Limb (tissue), 2 donors: ENCODE data around the gene ADAMTS2.
A peak's percentile ranks its signal among the peaks of the same experiment; 100 is the strongest.

ENCODE experiments used
- DNase-seq, 2 donors: peaks; one replicate each; pipeline ENCODE4 v3.0.0-alpha.2; 2016; ENCODE audit errors: extremely low spot score in 2 of 2

ADAMTS2 gene

DNA sequence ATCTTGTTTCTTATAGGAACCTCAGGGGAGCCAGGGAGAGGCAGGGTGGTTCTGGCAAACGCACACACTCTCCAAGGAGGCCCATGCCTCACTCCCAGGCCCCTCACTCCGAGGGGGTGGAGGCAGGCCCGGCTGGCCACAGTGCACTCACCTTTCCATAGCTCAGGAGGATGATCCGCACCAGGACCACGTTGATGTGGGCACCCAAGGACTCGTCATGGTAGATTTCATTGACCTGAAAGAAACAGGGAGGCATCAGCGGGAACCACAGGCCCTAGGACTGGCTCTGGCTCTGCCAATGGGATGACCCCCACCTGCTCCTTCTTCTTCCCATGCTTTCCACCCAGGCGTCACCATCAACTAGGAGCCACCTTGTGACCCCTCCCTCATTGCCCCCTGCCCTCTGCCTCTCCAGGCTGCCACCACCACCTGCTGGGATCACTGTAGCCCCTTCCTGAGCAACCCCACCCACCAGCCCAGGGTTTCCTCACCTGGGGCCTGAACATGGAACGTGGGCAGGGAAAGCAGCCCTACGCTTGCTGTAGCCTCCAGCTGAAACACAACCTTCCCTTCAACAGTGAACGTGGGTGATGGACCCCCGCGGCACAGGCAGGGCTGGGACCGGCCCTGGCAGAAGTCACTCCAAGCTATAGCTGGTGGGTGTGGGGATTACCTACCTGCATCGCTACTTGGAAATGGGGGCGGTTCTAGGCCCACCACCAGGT is 164.2 kb downstream of the ADAMTS2 start:
- no peak for DNase-seq

DNA sequence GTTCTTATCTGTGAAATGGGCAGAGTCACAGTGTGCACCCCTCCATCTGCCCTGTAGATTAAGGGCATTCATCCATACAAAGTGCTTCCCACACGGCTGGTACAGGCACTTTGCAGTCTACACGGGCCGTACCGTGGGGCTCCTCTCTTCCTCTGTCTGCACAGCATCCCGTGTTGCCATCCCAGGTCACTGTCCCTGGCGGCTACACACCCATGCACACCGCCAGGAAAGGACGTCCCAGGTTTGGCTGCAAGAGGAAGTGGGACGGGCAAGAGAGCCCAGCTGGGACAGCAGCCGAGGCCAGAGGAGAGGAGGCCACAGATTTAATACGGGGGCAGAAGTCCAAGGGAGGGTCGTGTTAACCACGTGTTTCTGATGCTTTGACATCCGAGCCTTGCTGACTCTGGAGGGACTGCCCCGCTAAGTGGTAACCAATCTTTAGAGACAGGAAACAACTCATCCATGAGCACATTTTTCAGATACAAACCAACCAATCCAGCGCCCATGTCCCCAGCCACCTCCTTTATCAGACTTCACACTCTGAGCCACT is 165.1 kb downstream of the ADAMTS2 start:
- no peak for DNase-seq

DNA sequence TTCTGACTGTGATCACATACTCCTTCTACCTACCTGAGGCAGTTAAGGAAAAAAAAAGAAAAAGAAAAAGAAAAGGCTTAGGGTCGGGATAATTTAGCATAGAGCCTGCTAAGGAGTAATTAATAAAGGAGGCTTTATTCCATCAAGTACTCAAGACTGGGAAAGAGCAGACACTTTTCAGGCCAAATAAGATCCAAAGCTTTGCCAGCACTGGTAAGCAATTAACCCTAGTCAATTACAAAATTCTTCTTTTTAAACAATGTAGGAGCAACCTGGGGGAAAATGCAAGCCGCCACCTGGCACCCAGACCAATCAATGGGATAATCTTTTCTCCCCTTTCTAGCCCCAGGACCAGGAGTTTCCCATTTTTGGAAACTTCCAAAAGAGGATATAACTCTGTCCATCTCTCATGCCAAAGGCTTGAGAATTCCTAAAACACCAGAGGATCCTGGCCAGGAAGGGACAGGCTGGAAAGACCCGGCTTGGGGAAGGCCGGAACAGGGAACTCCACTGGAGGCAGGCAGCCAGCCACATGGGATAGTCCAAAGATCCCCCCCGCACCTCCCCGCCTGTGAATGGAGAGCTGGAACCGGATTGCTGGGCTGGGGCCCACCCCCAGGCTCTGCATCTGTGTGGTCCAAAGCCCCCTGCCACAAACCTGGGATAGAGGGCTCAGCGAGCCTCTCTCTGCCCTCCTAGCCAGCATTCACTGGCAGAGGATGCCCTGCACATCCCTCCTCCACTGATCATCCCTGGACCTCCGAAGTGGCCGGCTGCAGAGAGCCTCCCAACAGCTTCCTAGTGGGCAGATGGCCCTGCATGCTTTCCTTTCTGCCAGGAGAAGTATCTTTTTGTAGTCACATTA is 167.3 kb downstream of the ADAMTS2 start:
- DNase-seq: no peak

DNA sequence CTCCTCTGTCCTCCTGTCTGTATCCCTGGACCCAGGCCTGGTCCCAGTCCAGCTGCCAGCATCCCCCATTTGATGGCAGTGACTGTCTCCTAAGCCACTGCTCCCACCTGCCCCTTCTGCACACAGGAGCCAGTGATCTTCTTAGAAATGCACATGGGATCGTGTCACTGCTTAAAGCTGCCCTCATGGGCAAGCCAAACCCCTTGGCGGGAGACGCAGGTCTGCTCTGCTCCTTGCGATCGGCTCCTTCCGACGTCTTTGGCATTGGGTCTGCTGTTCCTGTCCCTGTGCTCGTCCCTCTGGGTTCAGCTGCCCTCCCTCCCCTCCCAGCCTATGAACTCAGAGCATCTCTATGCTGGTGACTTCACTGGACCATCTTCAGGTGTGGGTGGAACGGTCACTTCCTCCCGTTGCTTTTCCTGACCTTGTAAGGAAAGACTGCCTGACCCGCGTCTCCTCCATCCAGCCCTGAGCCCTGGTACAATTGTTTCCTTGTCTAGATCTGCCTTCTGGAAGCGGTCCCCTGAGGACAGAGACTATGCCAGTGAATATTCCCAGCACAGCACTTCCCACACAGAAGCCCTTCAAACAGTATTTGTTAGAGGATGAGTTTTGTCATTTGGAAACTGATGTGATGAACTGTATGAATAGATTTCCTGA is 168.6 kb downstream of the ADAMTS2 start:
- no peak for DNase-seq

GRCh38 chr5:179176166-179176565 is 169.1 kb downstream of the ADAMTS2 start:
- DNase-seq: no peak

DNA sequence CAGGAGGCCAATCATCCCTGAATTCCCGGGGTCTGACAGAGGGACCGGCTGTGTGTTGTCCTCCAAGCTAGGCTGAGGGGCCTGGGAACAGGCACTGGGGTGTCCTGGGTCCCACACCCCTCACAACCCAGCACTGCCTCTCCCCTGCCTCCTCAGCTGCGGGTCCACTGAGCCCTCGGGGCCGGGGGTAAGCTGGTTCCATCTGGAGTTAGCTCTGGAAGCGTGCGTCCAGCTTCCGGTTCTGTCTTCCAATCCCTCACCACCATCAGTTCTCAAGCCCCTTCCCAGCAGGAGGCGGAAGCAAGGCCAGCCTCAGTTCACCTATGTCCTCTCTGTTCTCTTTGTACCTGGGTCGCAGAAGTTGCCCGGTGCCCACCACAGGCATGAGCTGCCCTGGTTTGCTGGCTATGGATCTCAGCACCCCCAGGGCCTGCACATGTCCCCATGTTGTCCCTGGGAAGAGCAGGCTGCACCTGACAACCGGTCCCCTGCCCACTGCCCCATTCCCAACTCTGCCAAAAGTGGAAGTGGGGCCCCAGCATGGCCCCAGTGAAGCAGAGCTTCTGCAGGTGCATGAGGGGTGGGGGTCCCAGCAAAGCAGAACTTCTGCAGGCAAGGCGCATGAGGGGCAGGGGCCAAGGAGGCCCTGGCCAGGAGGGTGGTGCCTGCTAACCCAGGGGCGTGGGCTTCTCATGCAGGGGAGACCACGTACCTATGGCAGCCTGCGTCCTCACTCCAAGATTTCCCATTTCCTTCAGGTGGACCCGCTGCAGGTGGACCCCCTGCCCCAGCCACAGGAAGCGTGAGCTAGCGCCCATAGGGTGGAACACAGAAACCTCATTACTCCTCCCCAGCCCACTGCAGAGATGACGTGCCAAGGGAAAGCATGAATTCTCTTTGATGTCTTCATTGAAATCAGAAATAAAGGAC is 173.2 kb downstream of the ADAMTS2 start:
- DNase-seq: no peak

DNA sequence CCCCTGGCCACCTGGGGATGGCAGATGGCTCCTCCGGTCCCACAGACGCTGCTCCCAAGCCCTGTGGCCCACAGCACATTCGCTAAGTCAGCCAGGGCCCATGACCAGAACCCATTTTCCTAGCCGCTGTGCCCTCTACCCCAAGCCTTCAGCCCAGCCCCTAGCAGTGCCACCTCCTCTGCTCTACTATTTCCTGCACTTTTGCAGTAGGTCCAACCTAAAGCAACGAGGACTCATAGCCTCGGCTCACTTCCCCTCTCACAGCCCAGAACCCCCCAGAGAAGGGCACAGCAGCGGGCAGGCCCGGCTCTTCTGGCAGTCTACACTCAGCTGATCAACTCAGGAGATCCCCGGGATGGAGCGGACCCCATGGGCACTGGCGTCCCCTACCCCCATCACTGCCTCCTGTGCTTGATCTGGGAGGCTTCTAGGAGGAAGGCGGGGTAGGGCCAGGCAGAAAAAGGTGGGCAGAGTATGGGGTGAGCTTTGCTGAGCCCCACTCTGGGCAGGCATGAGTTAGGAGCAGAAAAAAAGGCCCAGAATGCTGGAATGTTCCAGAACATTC is 173.9 kb downstream of the ADAMTS2 start:
- DNase-seq: no peak

DNA sequence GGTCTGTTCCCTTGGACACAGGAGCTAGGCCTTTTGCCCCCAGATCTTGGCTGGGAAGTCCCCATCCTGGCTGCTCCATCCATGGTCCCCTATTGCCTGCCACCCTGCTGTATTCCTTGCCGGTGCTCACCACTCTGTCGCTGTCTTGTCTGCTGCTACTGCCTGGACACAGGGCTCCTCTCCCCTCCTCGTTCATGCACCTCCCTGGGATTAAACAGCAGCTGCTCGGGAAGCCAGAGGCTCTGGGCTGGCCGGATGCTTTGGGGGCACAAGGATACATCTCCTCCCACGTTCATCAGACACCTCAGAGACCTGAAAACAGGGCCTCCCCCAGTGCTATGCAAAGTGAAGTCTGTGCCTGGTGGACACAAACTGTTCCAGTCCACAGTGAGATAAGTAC is 174.7 kb downstream of the ADAMTS2 start:
- no peak for DNase-seq

- no peak for DNase-seq
Observed at GRCh38 chr5:179169836-179170235, 175.4 kb downstream of the ADAMTS2 start.

DNA sequence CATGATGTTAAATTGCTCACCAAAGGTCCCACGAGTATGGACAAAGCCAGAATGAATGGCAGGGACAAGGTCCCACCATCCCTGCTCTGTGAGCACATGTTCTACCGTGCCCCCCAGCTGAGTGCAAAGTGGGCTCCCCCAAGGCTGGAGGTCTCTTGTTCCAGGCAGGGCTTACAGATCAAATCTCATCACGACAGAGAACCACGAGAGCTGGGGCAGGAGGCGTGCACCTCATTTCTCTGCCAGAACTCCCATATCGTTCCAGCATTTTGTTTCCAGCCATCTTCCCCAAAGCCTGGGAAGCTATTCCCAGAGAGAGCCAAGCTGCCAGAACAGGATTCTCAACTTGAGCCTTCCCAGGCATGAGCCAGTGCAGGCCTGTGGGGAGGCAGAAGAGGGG is 176.6 kb downstream of the ADAMTS2 start:
- DNase-seq: peak in 1 of 2 donors; percentile 24

- no peak for DNase-seq
Observed at GRCh38 chr5:179167871-179168451, 177.3 kb downstream of the ADAMTS2 start.

- DNase-seq: peak; percentile 33 to 82
Observed at GRCh38 chr5:179166886-179167841, 178.1 kb downstream of the ADAMTS2 start.

- no peak for DNase-seq
Observed at GRCh38 chr5:179166171-179166885, 178.9 kb downstream of the ADAMTS2 start.

- no peak for DNase-seq
Observed at GRCh38 chr5:179165421-179166170, 179.7 kb downstream of the ADAMTS2 start.

GRCh38 chr5:179164331-179165311 is 180.6 kb downstream of the ADAMTS2 start:
- DNase-seq: no peak
